Skeletal muscle satellite cell (primary cell): ENCODE measurements around the gene DMRTA1.
A peak's percentile ranks its signal among the peaks of the same experiment; 100 is the strongest.
"Not testable (repeated sequence)": the region's sequence is repeated elsewhere in the genome, so short reads cannot be mapped to it uniquely, and the experiment has no call there.

ENCODE experiments used
- H3K27me3 ChIP-seq: 2 replicates; pipeline ENCODE4 v1.7.0; 2013; ENCODE audit warnings: low read length; ENCODE audit not compliant: control insufficient read depth, insufficient read depth
- H3K36me3 ChIP-seq: 2 replicates; pipeline ENCODE4 v1.7.0; 2013; ENCODE audit warnings: mild to moderate bottlenecking, control low read depth, low read length; ENCODE audit not compliant: insufficient read depth
- H3K4me1 ChIP-seq: 2 replicates; pipeline ENCODE4 v1.7.0; 2013; ENCODE audit warnings: low read length; ENCODE audit not compliant: control insufficient read depth, insufficient read depth
- H3K4me2 ChIP-seq: 2 replicates; pipeline ENCODE4 v1.7.0; 2013; ENCODE audit warnings: mild to moderate bottlenecking, low read length
- H3K4me3 ChIP-seq: 2 replicates; pipeline ENCODE4 v1.7.0; 2013; ENCODE audit warnings: low read length
- H3K9ac ChIP-seq: 2 replicates; pipeline ENCODE4 v1.7.0; 2013; ENCODE audit warnings: mild to moderate bottlenecking, low read depth, low read length, moderate library complexity
- H3K9me3 ChIP-seq: replicated peaks from 2 replicates; pipeline ENCODE4 v1.7.0; 2013; ENCODE audit warnings: mild to moderate bottlenecking, control low read depth, low read length

DMRTA1 gene

DNA sequence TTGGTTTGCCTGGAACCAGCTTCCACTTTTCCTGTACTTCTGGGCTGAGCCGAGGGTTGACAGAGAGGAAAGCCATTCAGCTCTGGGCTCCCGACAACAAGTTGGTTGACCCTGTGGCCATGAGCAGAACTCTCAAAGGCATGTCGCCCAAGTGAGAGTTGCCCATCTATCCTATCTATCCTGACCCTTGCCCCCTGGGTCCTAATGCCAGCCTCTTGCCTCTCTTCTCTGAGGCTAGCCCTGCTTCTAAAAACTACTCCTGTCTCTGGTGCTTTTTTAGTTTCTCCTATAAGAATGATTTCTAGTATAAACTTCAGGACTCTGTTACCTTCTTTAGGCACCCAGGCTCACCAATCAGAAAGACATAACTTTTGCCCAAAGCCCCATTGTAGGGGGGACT, 11.4 kb upstream of the DMRTA1 start:
- not testable (repeated sequence) for H3K9ac ChIP-seq, H3K36me3 ChIP-seq, H3K4me2 ChIP-seq, H3K9me3 ChIP-seq, H3K4me1 ChIP-seq, H3K4me3 ChIP-seq, H3K27me3 ChIP-seq

DNA sequence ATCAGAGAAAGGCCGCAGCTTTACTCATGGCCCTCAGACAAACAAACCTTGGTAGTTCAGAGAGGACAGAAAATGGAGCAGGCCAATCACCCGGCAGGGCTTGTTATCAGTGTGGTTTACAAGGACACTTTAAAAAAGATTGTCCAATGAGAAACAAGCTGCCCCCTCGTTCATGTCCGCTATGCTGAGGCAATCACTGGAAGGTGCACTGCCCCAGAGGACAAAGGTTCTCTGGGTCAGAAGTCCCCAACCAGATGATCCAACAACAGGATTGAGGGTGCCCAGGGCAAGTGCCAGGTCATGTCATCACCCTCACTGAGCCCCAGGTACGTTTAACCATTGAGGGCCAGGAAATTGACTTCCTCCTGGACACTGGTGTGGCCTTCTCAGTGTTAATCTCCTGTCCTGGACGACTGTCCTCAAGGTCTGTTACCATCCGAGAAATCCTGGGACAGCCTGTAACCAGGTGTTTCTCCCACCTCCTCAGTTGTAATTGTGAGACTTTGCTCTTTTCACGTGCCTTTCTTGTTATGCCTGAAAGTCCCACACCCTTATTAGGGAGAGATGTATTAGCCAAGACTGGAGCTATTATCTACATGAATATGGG, 9.1 kb upstream of the DMRTA1 start:
- H3K4me3 ChIP-seq, H3K4me1 ChIP-seq, H3K4me2 ChIP-seq, H3K9me3 ChIP-seq, H3K9ac ChIP-seq, H3K36me3 ChIP-seq, H3K27me3 ChIP-seq: not testable (repeated sequence)

DNA sequence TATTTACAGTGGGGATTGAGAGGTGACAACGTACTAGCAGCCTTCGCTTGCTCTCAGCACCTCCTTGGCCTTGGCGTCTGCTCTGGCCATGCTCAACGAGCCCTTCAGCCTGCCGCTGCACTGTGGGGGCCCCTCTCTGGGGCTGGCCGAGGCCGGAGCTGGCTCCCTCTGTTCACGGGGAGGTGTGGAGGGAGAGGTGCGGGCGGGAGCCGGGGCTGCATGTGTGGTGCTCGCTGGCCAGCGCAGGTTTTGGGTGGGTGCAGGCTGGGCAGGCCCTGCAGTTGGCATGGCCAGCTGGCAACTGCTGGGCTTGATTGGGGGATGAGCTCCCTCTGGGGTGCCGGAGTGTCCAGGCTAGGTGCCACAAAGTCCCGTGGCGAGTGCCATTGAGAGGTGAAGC, 5.8 kb upstream of the DMRTA1 start:
- Histone ChIP-seq H3K4me1 (no peaks in the 10 kb centered on the region), H3K27me3 (no peaks in the 10 kb centered on the region), H3K9me3 (no peaks in the 10 kb centered on the region), H3K36me3 (no peaks in the 10 kb centered on the region), H3K4me2 (no peak overlapping the region), H3K4me3 (no peak overlapping the region), H3K9ac (no peak overlapping the region)

DNA sequence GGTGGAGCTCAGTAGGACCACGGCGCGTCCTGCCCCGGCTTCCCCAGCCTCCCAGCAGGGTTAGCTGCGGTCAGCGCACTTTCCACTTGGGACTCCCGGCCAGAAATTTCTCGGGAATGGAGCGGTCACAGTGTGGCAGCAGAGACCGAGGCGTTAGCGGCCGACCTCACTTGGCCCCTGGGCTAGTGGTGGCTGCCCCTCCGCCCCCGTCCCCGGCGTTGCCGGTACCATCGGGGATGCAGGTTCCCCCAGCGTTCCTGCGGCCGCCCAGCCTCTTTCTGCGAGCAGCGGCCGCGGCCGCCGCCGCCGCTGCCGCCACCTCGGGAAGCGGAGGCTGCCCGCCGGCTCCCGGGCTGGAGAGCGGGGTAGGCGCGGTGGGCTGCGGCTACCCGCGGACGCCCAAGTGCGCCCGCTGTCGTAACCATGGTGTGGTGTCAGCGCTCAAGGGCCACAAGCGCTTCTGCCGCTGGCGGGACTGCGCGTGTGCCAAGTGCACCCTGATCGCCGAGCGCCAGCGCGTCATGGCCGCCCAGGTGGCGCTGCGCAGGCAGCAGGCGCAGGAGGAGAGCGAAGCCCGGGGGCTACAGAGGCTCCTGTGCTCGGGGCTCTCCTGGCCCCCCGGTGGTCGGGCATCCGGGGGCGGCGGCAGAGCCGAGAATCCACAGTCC, 460 bp downstream of the DMRTA1 start:
- no peaks in the 10 kb centered on the region for H3K27me3 ChIP-seq
- no peaks in the 10 kb centered on the region for H3K9me3 ChIP-seq
- H3K36me3 ChIP-seq, result no peaks in the 10 kb centered on the region
- peak overlapping the region; percentile 93 for H3K4me3 ChIP-seq
- H3K4me2 ChIP-seq, result peak overlapping the region; percentile 91
- peaks cover 8% of the 10 kb centered on the region for H3K4me1 ChIP-seq
- H3K9ac ChIP-seq, result peak overlapping the region; percentile 81

DNA sequence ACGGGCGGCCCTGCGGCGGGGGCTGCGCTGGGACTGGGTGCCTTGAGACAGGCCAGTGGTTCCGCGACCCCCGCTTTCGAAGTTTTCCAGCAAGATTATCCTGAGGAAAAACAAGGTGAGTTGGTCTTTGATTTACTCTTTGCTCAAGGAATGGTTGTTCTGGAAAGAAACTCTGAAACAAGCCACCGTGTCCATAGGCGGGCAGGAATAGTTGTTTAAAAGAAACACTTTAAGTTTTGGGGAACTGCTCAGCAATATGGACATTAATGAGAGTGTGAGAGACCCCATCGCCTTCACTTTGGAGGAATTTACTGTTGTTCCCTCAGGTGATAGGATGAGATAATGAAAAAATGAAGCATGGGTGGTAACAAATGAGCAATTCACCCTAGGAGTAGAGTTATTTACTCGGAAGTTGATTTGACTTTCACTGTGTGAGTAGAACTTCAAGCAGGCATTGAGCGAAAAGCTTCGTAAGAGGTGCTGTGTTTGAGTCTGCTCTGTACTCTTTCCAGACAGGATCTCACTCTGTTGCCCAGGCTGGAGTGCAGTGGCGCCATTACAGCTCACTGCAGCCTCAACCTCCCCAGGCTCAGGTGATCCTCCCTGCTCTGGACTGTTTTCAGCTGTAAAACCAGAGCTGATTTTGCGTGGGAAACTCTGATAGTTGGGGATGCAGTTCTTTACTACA, 1.1 kb downstream of the DMRTA1 start:
- H3K4me2 ChIP-seq, result peak overlapping the region; percentile 91
- H3K27me3 ChIP-seq, result no peaks in the 10 kb centered on the region
- H3K9ac ChIP-seq, result peak overlapping the region; percentile 81
- peaks cover 8% of the 10 kb centered on the region for H3K4me1 ChIP-seq
- H3K36me3 ChIP-seq, result no peaks in the 10 kb centered on the region
- peak overlapping the region; percentile 93 for H3K4me3 ChIP-seq
- no peaks in the 10 kb centered on the region for H3K9me3 ChIP-seq

DNA sequence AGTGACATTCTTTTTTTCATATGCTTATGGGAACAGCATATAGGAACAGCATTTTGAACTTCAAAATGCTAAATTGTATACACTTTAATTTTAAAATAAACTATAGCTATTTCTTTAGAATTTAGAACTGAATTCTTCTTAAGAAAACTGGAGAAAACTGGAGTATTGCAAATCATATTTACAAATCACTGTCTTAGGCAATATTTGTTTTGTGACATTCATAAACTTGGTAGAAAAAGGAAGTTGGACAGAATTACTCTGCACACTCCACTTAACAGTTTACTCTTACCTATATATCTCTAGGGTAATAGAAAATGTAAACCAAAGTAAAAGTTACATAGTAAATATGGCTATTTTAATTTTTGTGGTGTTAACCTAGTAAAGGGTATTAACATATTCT, 3.1 kb downstream of the DMRTA1 start:
- H3K36me3 ChIP-seq, result no peaks in the 10 kb centered on the region
- H3K9me3 ChIP-seq, result no peaks in the 10 kb centered on the region
- no peaks in the 10 kb centered on the region for H3K27me3 ChIP-seq
- no peak overlapping the region for H3K4me2 ChIP-seq
- H3K4me1 ChIP-seq, result peaks cover 8% of the 10 kb centered on the region
- H3K9ac ChIP-seq, result no peak overlapping the region
- peak overlapping the region; percentile 29 for H3K4me3 ChIP-seq

DNA sequence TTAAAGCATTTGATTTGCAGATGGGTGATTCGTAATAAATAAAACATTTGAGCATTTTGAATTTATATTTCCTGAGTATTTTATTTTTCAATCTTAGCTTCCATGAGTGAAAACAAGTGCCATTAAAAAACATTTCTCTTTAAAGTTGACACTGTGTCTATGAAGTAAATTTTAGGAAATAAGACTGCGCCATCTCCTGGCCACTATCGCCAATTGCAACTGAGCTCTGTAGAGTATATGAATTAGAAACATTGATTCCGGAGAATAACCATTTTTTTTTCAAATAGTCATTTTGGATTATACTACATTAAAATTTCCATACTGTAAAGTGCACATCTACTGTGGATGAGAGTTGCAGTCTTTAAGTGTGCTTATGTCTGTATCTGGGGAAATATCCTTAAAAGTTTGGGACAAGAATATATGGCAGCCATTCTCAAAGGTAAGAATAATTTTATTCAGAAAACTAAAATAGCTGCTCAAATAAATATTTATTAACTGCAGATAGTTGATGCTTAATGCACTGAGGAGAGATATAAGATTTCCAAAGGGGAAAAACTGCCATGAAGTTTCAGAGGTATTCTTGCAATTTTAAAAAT, 5.9 kb downstream of the DMRTA1 start:
- peaks cover 3% of the 10 kb centered on the region for H3K4me1 ChIP-seq

DNA sequence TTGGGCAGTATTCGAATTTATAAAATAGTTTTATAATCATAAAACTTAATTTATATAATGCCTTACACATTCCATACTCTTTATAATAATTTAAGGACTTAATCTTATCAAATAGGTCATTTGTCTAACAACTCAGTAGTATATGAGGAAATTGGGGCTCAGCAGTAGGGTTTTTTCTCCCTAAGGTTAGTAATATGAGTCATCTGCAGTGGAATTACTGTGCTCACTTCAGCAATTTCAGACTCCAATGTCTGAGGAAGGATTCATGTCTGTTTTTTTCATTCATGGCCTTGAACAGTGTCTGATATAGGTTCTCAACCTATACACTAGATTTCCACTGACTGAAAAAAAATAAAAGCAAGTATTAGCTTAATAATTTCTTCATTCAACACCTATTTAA, 7.4 kb downstream of the DMRTA1 start:
- H3K4me3 ChIP-seq, result no peak overlapping the region
- H3K36me3 ChIP-seq, result no peaks in the 10 kb centered on the region
- peaks cover 3% of the 10 kb centered on the region for H3K4me1 ChIP-seq
- no peak overlapping the region for H3K4me2 ChIP-seq
- H3K27me3 ChIP-seq, result no peaks in the 10 kb centered on the region
- no peak overlapping the region for H3K9ac ChIP-seq
- no peaks in the 10 kb centered on the region for H3K9me3 ChIP-seq

More for the DNA sequence above, 5.9 kb downstream of the DMRTA1 start:
- H3K4me2 ChIP-seq, result no peak overlapping the region
- no peaks in the 10 kb centered on the region for H3K9me3 ChIP-seq
- no peak overlapping the region for H3K4me3 ChIP-seq
- no peaks in the 10 kb centered on the region for H3K27me3 ChIP-seq
- no peak overlapping the region for H3K9ac ChIP-seq
- H3K36me3 ChIP-seq, result no peaks in the 10 kb centered on the region

DNA sequence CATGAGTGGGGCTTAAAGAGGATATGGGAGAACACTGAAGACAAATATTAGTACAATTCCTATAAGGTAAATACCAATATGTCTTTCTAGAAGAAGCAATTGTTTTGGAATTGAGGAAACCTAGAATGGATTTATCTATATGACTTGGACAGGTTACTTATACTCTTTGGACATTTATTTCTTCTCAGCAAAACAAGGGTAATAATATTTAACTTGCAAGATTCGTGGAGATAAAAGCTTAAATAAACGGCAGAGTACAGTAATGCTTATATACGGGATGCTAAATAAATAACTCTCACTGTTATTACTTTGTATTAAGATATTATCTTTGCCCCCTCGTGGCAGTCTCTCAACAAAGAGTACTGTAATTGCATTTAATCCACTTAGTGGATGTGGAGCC, 8.6 kb downstream of the DMRTA1 start:
- no peaks in the 10 kb centered on the region for H3K27me3 ChIP-seq
- H3K9ac ChIP-seq, result no peak overlapping the region
- H3K4me1 ChIP-seq, result no peaks in the 10 kb centered on the region
- no peak overlapping the region for H3K4me2 ChIP-seq
- H3K36me3 ChIP-seq, result no peaks in the 10 kb centered on the region
- no peak overlapping the region for H3K4me3 ChIP-seq
- H3K9me3 ChIP-seq, result no peaks in the 10 kb centered on the region

DNA sequence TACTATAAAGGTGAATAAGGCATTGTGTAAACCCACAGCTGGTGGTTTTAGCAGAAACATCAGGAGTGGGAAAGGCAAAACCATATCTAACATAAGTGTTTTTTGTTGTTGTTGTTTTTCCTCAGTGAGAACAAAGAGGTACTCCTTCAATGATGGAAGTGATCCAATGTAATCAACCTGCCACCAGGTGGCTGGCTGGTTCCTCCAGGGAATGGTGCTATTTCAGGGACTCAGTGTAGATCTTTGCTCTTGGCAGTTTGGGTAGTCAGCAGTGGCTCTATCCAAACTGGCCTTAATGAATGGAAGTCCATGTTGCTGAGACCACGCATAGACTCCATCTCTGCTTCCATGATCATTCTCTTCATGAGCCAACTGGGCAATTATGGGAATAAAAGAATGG, 10.8 kb downstream of the DMRTA1 start:
- H3K9me3 ChIP-seq, result no peaks in the 10 kb centered on the region
- H3K36me3 ChIP-seq, result no peaks in the 10 kb centered on the region
- no peak overlapping the region for H3K9ac ChIP-seq
- no peaks in the 10 kb centered on the region for H3K4me1 ChIP-seq
- H3K27me3 ChIP-seq, result no peaks in the 10 kb centered on the region
- H3K4me2 ChIP-seq, result no peak overlapping the region
- H3K4me3 ChIP-seq, result no peak overlapping the region

DNA sequence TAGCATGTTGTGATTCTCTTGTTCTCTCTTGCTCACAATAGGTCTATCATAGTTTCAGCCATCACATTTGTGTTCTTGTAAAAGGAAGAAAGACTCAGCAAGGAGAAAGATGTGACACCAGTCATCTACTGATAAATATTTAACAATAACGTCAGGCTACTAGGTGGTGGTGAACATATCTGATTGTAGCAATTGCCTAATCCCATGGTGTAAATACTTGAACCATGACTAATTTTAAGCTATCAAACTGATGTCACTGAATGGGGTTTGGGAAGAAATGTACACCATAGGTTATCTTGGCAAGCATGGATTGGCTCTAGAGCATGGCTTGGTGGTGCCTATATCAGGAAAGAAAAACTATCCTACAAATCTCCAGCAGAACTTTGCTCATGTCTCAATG, 16.6 kb downstream of the DMRTA1 start:
- no peaks in the 10 kb centered on the region for H3K36me3 ChIP-seq
- H3K4me3 ChIP-seq, result no peak overlapping the region
- no peak overlapping the region for H3K9ac ChIP-seq
- no peak overlapping the region for H3K4me2 ChIP-seq
- no peaks in the 10 kb centered on the region for H3K4me1 ChIP-seq
- peaks cover 5% of the 10 kb centered on the region for H3K27me3 ChIP-seq
- H3K9me3 ChIP-seq, result no peaks in the 10 kb centered on the region
